GM18519 (cell line): ENCODE data around the gene FOXP1.

Experiments
- ATAC-seq: cut with Tn5 transposase; IDR thresholded peaks from one replicate; pipeline ENCODE4 v1.9.1; 2021; ENCODE audit warnings: mild to moderate bottlenecking, moderate library complexity; ENCODE audit not compliant: unreplicated experiment, low FRiP score

FOXP1 gene

GRCh38 chr3:71512000-71512399 lies 71.5 kb downstream of the FOXP1 start:
- ATAC-seq = peak; percentile 73

GRCh38 chr3:71511446-71511845 lies 72.1 kb downstream of the FOXP1 start:
- no peak for ATAC-seq

- no peak for ATAC-seq
Observed at GRCh38 chr3:71511037-71511436, 72.5 kb downstream of the FOXP1 start.

GRCh38 chr3:71510510-71510909 lies 73.0 kb downstream of the FOXP1 start:
- no peak for ATAC-seq

- no peak for ATAC-seq
Observed at GRCh38 chr3:71509066-71509465, 74.5 kb downstream of the FOXP1 start.

- ATAC-seq = no peak
Observed at GRCh38 chr3:71505767-71506350, 77.7 kb downstream of the FOXP1 start.

- no peak for ATAC-seq
Observed at GRCh38 chr3:71504250-71505036, 79.1 kb downstream of the FOXP1 start.

GRCh38 chr3:71503525-71504249 lies 79.8 kb downstream of the FOXP1 start:
- no peak for ATAC-seq

GRCh38 chr3:71502066-71502625 lies 81.4 kb downstream of the FOXP1 start:
- no peak for ATAC-seq

- no peak for ATAC-seq
Observed at GRCh38 chr3:71500696-71501095, 82.8 kb downstream of the FOXP1 start.

GRCh38 chr3:71499227-71499876 lies 84.2 kb downstream of the FOXP1 start:
- no peak for ATAC-seq

- no peak for ATAC-seq
Observed at GRCh38 chr3:71498543-71498942, 85.0 kb downstream of the FOXP1 start.

- no peak for ATAC-seq
Observed at GRCh38 chr3:71497971-71498444, 85.5 kb downstream of the FOXP1 start.

- ATAC-seq = no peak
Observed at GRCh38 chr3:71497367-71497897, 86.1 kb downstream of the FOXP1 start.

GRCh38 chr3:71495708-71496472 lies 87.6 kb downstream of the FOXP1 start:
- no peak for ATAC-seq

- ATAC-seq = no peak
Observed at GRCh38 chr3:71494212-71494611, 89.3 kb downstream of the FOXP1 start.

GRCh38 chr3:71492974-71493771 lies 90.4 kb downstream of the FOXP1 start:
- no peak for ATAC-seq

- ATAC-seq = no peak
Observed at GRCh38 chr3:71492566-71492965, 91.0 kb downstream of the FOXP1 start.
